SK-N-SH treated with all-trans-retinoic acid at 6 μM for 48 hours (cell line): ENCODE measurements around the gene CENPE.

Source experiments
- ISL1 ChIP-seq: fragments of 250-450 bp; sonication (Bioruptor Pico); IDR thresholded peaks from 2 replicates; pipeline ENCODE4 v2.1.2; 2022; ENCODE audit warnings: mild to moderate bottlenecking, moderate library complexity
- PATZ1 ChIP-seq: fragments of 250-450 bp; sonication (Bioruptor Pico); IDR thresholded peaks from 2 replicates; pipeline ENCODE4 v1.8.0; 2020; ENCODE audit warnings: mild to moderate bottlenecking, moderate library complexity, borderline replicate concordance
- TCF4 ChIP-seq: fragments of 250-450 bp; sonication (Bioruptor Pico); IDR thresholded peaks from 2 replicates; pipeline ENCODE4 v1.8.0; 2021; ENCODE audit warnings: mild to moderate bottlenecking, moderate library complexity, borderline replicate concordance
- ZNF8 ChIP-seq: fragments of 450-650 bp; formaldehyde crosslinking; IDR thresholded peaks from 2 replicates; pipeline ENCODE4 v1.5.0; 2020; ENCODE audit warnings: mild to moderate bottlenecking, moderate library complexity
- TF ChIP-seq, protein P1 (sequence below): fragments of 250-450 bp; sonication (Bioruptor Pico); IDR thresholded peaks from 2 replicates; pipeline ENCODE4 v1.5.1; 2020; ENCODE audit warnings: low read depth, mild to moderate bottlenecking, moderate library complexity

DNA sequence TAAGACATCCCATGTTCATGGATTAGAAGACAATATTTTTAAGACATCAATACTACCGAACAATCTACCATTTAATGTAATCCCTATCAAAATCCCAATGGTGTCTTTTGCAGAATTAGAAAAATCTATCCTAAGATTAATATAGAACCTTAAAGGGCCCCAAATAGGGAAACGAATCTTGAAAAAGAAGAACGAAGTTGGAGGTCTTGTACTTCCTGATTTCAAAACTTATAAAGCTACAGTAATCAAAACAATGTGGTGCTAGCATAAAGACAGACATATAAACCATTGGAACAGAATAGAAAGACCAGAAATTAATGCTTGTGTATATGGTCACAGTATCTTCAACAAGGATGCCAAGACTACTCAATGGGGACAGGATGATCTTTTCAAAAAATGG, 42.0 kb downstream of the CENPE start:
- TF ChIP-seq PATZ1 (CRISPR knock-in tag) (no peak), TCF4 (CRISPR knock-in tag) (no peak), ZNF8 (CRISPR knock-in tag) (no peak), ISL1 (CRISPR knock-in tag) (no peak)
- TF ChIP-seq, protein P1, sequence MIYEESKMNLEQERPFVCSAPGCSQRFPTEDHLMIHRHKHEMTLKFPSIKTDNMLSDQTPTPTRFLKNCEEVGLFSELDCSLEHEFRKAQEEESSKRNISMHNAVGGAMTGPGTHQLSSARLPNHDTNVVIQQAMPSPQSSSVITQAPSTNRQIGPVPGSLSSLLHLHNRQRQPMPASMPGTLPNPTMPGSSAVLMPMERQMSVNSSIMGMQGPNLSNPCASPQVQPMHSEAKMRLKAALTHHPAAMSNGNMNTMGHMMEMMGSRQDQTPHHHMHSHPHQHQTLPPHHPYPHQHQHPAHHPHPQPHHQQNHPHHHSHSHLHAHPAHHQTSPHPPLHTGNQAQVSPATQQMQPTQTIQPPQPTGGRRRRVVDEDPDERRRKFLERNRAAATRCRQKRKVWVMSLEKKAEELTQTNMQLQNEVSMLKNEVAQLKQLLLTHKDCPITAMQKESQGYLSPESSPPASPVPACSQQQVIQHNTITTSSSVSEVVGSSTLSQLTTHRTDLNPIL (CRISPR knock-in tag), result no peak
